IMR-90 (cell line): ENCODE data around the gene TRIM49B.
"Not testable (repeated sequence)": the region's sequence is repeated elsewhere in the genome, so short reads cannot be mapped to it uniquely, and the experiment has no call there.

Source experiments
- CTCF ChIP-seq: conservative IDR thresholded peaks from 2 replicates; pipeline ENCODE4 v1.5.1; 2012; ENCODE audit warnings: mild to moderate bottlenecking, low read depth, low read length, improper control_type of control experiment
- MAZ ChIP-seq: IDR thresholded peaks from 2 replicates; pipeline ENCODE4 v1.6.1; 2012; ENCODE audit warnings: low read depth, mild to moderate bottlenecking, low read length, improper control_type of control experiment, moderate library complexity, borderline replicate concordance
- POLR2A ChIP-seq: IDR thresholded peaks from 2 replicates; pipeline ENCODE4 v1.6.1; 2012; ENCODE audit warnings: mild to moderate bottlenecking, low read depth, low read length
- USF2 ChIP-seq: fragments of 150-350 bp; IDR thresholded peaks from 2 replicates; pipeline ENCODE4 v1.6.1; 2017; ENCODE audit warnings: mild to moderate bottlenecking, antibody characterized with exemption, low read length, low read depth

GRCh38 chr11:49049821-49050220 lies 21.2 kb downstream of the TRIM49B start:
- not testable (repeated sequence) for TF ChIP-seq POLR2A, MAZ, CTCF, USF2
